B cell (primary cell): Measurements from ENCODE around the gene CIAO2A. TPM values are rescaled to one million over a fixed set of nuclear protein-coding genes. Genes with fewer than 3 reads are reported as not detected.
"Not testable (repeated sequence)": the region's sequence is repeated elsewhere in the genome, so short reads cannot be mapped to it uniquely, and the experiment has no call there.

Experiments used
- ATAC-seq: fragments of 200-7000 bp; cut with Tn5 transposase; one replicate; pipeline ENCODE4 v1.10.0; 2021; ENCODE audit warnings: low read depth, mild to moderate bottlenecking, moderate number of reproducible peaks, moderate library complexity
- CTCF ChIA-PET: fragments of 350-600 bp; sonication (Branson Sonifier 250); formaldehyde crosslinking; loops from one replicate; lab custom pipeline; 2021; ENCODE audit warnings: antibody characterized with exemption, inconsistent platforms; lab: Charles Lee
- POLR2A ChIA-PET: fragments of 350-600 bp; sonication (Branson Sonifier 250); formaldehyde crosslinking; loops from one replicate; lab custom pipeline; 2021; ENCODE audit warnings: antibody characterized with exemption; lab: Charles Lee
- DNase-seq: peaks from one replicate; pipeline ENCODE4 v3.0.0; 2013
- H2AFZ ChIP-seq: 2 replicates; pipeline ENCODE4 v1.6.1; 2012; ENCODE audit warnings: mild to moderate bottlenecking, low read depth, low read length; ENCODE audit not compliant: insufficient read depth, poor library complexity, severe bottlenecking
- H3K27ac ChIP-seq, 2 donors: 1 replicate in 1 of 2; 2 replicates in 1 of 2; pipeline ENCODE4 v1.5.1; 2012 to 2013; ENCODE audit warnings: low read length in 2 of 2, mild to moderate bottlenecking in 2 of 2, moderate library complexity in 1 of 2
- H3K27me3 ChIP-seq, 4 experiments: fragments of 200-600 bp in 1 of 4; sonication (generic) in 1 of 4; replicated peaks in 1 of 4; 1 replicate in 2 of 4; 2 replicates in 2 of 4; pipeline versions ENCODE4 v1.6.1 to v1.7.0; 2013 to 2016; ENCODE audit warnings: low read length in 3 of 4, mild to moderate bottlenecking in 2 of 4, mixed read lengths in 1 of 4, moderate library complexity in 1 of 4; ENCODE audit not compliant: insufficient read depth in 4 of 4, control insufficient read depth in 3 of 4; ENCODE audit errors: control extremely low read depth in 1 of 4
- H3K36me3 ChIP-seq, 2 experiments: replicated peaks in 1 of 2; 1 replicate in 1 of 2; 2 replicates in 1 of 2; pipeline versions ENCODE4 v1.6.1 to v1.7.1; 2013; ENCODE audit warnings: low read length in 1 of 2; ENCODE audit not compliant: insufficient read depth in 2 of 2, control insufficient read depth in 1 of 2; ENCODE audit errors: control extremely low read depth in 1 of 2, extremely low read depth in 1 of 2
- H3K4me1 ChIP-seq, 2 donors: fragments of 200-600 bp in 1 of 2; sonication (generic) in 1 of 2; 1 replicate in 1 of 2; 2 replicates in 1 of 2; pipeline versions ENCODE4 v1.5.1 to v1.6.1; 2013 to 2017; ENCODE audit warnings: low read length in 2 of 2; ENCODE audit not compliant: control insufficient read depth in 2 of 2, insufficient read depth in 2 of 2
- H3K4me2 ChIP-seq: replicated peaks from 2 replicates; pipeline ENCODE3; 2012; ENCODE audit warnings: mild to moderate bottlenecking, low read depth, low read length; ENCODE audit not compliant: poor library complexity, severe bottlenecking
- H3K4me3 ChIP-seq, 5 experiments: fragments of 200-600 bp in 1 of 5; sonication (generic) in 1 of 5; 1 replicate in 3 of 5; 2 replicates in 2 of 5; pipeline versions ENCODE4 v1.5.1 to v1.7.0; 2011 to 2016; ENCODE audit warnings: low read length in 4 of 5, mild to moderate bottlenecking in 4 of 5, low read depth in 2 of 5, control low read depth in 1 of 5, moderate library complexity in 1 of 5; ENCODE audit not compliant: insufficient read depth in 1 of 5; ENCODE audit errors: control extremely low read depth in 1 of 5, extremely low read depth in 1 of 5
- H3K79me2 ChIP-seq: fragments of 200-600 bp; sonication (generic); one replicate; pipeline ENCODE4 v1.6.0; 2016; ENCODE audit warnings: low read length; ENCODE audit not compliant: control insufficient read depth, insufficient read depth
- H3K9ac ChIP-seq: fragments of 200-600 bp; sonication (generic); 2 replicates; pipeline ENCODE4 v1.6.1; 2017; ENCODE audit warnings: mild to moderate bottlenecking, low read length, moderate library complexity
- H3K9me3 ChIP-seq, 3 donors: one replicate each; pipeline versions ENCODE4 v1.6.1 to v1.7.1; 2013; ENCODE audit warnings: low read length in 2 of 3; ENCODE audit not compliant: control insufficient read depth in 2 of 3, insufficient read depth in 1 of 3; ENCODE audit errors: control extremely low read depth in 1 of 3
- H4K20me1 ChIP-seq: 2 replicates; pipeline ENCODE4 v1.6.0; 2012; ENCODE audit warnings: mild to moderate bottlenecking, low read length; ENCODE audit not compliant: insufficient read depth, control insufficient read depth, poor library complexity, severe bottlenecking
- H3K27ac Mint-ChIP-seq: one replicate; pipeline ENCODE4 v1.8.0; 2021; ENCODE audit warnings: mixed read lengths
- H3K27me3 Mint-ChIP-seq: one replicate; pipeline ENCODE4 v1.8.0; 2021; ENCODE audit warnings: mixed read lengths
- H3K4me1 Mint-ChIP-seq: one replicate; pipeline ENCODE4 v1.8.0; 2021; ENCODE audit warnings: mixed read lengths
- H3K4me3 Mint-ChIP-seq: one replicate; pipeline ENCODE4 v1.8.0; 2021; ENCODE audit warnings: mixed read lengths
- H3K9me3 Mint-ChIP-seq: one replicate; pipeline ENCODE4 v1.8.0; 2022; ENCODE audit warnings: mixed read lengths; ENCODE audit not compliant: insufficient read depth
- CTCF ChIP-seq: fragments of 200-600 bp; IDR thresholded peaks from one replicate; pipeline ENCODE4 v1.8.0; 2022; ENCODE audit warnings: antibody characterized with exemption, mild to moderate bottlenecking
- EZH2 ChIP-seq: IDR thresholded peaks from 2 replicates; pipeline ENCODE4 v1.6.1; 2012; ENCODE audit warnings: borderline replicate concordance, low read depth, mild to moderate bottlenecking, moderate library complexity, low read length; ENCODE audit not compliant: insufficient read depth, poor library complexity, severe bottlenecking
- WGBS: methylation state at CpG from one replicate; pipeline ENCODE4 v1.1.5; 2013; ENCODE audit warnings: missing lambda C conversion rate; ENCODE audit not compliant: insufficient coverage; 5-methylcytosine and 5-hydroxymethylcytosine counted together
- intact Hi-C: fragments of 100-400 bp; cut with micrococcal nuclease; formaldehyde crosslinking; loops from one replicate; pipeline ENCODE4 v1.10.0; 2022
- polyA plus RNA-seq: library from polyadenylated mRNA; depleted of rRNA; stranded (reverse); fragments of >200 nt; gene quantifications from 2 replicates; pipeline ENCODE4 v1.2.3, GENCODE V29; 2012
- total RNA-seq, 2 donors: library from RNA; stranded (reverse); fragments of 120-200 nt in 1 of 2; gene quantifications; 1 replicate in 1 of 2; 2 replicates in 1 of 2; pipeline versions ENCODE4 v1.2.3 to v1.2.4, GENCODE V29; 2013 to 2022

The CIAO2A gene
- total and polyA plus RNA-seq, 2 donors (not counting 1 experiment from before 2014, with no cell fraction given): 68.2 to 71.5 TPM

GRCh38 chr15:64121614-64122013 is 28.0 kb upstream of the CIAO2A start:
- no peak overlapping the region for H3K27ac ChIP-seq
- H3K4me2 ChIP-seq: no peak overlapping the region
- no peak for TF ChIP-seq CTCF
- TF ChIP-seq EZH2: no peak
- no peaks in the 10 kb centered on the region for H3K9me3 ChIP-seq
- no peaks in the 10 kb centered on the region for H3K27me3 ChIP-seq
- CTCF ChIA-PET: interaction anchor here (0.7 kb wide), 1 partner anchor 8 kb away, joined by 3 read pairs; no protein-coding TSS in a partner anchor
- H2AFZ ChIP-seq: no peak overlapping the region
- no peaks in the 10 kb centered on the region for H3K4me1 ChIP-seq
- H3K4me3 ChIP-seq: no peak overlapping the region
- POLR2A ChIA-PET: no interaction called here
- ATAC-seq: no peak
- Mint-ChIP-seq H3K4me3 (no peak overlapping the region), H3K27ac (no peak overlapping the region), H3K4me1 (no peaks in the 10 kb centered on the region), H3K27me3 (no peaks in the 10 kb centered on the region), H3K9me3 (no peaks in the 10 kb centered on the region)
- H4K20me1 ChIP-seq: peaks cover 18% of the 10 kb centered on the region
- H3K79me2 ChIP-seq: peaks cover 60% of the 10 kb centered on the region
- WGBS: no CpG with 5 or more reads among the region's 4 CpGs
- no peak overlapping the region for H3K9ac ChIP-seq
- intact Hi-C loops: no loop called here
- peaks cover 15 to 89% of the 10 kb centered on the region in 2 experiments for H3K36me3 ChIP-seq
- no peak for DNase-seq

- DNase-seq, H3K4me2 ChIP-seq, H3K9ac ChIP-seq, H3K4me1 Mint-ChIP-seq, H3K27ac Mint-ChIP-seq, ATAC-seq, intact Hi-C loops, H3K27ac ChIP-seq, H3K9me3 ChIP-seq, H3K9me3 Mint-ChIP-seq, H3K4me1 ChIP-seq, H3K27me3 ChIP-seq, H3K27me3 Mint-ChIP-seq, H3K4me3 ChIP-seq, H2AFZ ChIP-seq, POLR2A ChIA-PET, H3K4me3 Mint-ChIP-seq: not testable (repeated sequence)
- peaks cover 73% of the 10 kb centered on the region for H3K79me2 ChIP-seq
- peaks cover 18% of the 10 kb centered on the region for H4K20me1 ChIP-seq
- H3K36me3 ChIP-seq: peaks cover 15 to 91% of the 10 kb centered on the region in 2 experiments
- 100% methylated on average over 2 of the region's 2 CpGs for WGBS
- CTCF ChIA-PET: interaction anchor here (1.4 kb wide), 1 partner anchor 34 kb away, joined by 4 read pairs; no protein-coding TSS in a partner anchor
Measured at GRCh38 chr15:64120322-64120721, 26.7 kb upstream of the CIAO2A start.
